Left forelimb (tissue), 1 donor: ENCODE data around the gene GBA2.

Experiments used
- DNase-seq: peaks from one replicate; pipeline ENCODE4 v3.0.0-alpha.2; 2018; ENCODE audit warnings: low spot score

GBA2 gene

DNA sequence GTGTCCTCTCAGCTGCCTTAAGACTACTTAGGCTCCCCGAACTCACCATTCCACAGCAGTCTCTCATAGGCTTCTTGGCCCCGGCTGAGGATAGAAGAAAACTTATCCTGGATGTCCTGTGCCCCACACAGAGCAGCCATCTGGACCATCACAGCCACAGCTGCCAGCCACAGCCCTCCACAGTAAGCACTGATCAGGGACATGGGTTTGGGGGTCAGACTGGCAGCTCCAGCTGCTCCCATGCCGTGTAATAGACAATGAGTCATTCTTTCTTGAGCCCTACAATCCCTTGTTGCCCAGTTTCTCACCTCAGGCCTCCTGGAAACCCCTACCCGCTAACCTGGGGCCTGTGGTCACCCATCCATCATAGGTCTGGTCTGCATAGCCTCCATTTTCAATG, 10.8 kb downstream of the GBA2 start:
- no peak for DNase-seq

DNA sequence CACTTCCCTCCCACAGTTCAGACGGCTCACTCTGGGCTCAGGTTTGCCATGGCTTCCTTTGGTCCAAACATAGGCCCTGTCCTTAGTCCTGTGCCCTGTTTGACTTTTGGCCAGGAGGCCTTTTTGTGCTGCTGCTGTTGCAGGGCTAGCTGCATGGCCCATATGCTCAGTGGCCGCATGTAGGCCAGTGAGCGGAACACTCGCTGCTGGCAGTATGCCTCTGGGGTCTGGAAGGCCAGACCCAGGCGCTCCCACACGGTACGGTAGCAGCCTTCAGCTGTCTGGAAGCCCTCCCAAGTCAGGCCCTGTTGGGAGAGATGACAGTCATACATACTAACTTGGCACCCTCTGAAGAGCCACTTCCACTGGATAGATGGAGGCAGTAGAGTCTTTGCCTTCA, 11.9 kb downstream of the GBA2 start:
- no peak for DNase-seq

DNA sequence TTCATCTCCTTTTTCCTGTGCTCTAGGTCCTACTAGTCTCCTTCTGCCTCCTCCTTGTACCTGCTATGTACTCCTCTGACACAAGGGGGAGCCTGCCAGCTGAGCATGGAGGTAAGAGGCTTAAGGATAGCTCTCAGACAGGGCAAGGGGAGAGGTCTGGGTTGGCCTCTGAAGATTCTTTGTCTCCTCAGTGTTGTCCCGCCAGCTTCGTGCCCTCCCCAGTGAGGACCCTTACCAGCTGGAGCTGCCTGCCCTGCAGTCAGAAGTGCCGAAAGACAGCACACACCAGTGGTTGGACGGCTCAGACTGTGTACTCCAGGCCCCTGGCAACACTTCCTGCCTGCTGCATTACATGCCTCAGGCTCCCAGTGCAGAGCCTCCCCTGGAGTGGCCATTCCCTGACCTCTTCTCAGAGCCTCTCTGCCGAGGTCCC, 12.8 kb downstream of the GBA2 start:
- DNase-seq = no peak

DNA sequence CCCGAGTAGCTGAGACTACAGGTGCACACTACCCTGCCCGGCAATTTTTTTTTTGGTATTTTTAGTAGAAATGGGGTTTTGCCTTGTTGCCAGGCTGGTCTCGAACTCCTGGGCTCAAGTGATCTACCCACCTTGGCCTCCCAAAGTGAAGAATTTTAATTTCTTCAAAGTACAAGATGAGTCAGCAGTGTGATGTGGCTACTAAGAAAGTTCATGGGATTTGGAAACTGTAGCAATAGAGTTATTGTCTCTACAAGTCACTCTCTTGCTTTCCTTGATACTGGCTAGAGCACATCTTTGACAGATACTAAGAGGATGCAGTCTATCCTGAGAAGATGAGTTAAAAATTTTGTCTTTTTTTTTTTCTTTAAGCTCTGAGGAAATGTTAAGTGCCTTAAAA, 14.9 kb downstream of the GBA2 start:
- DNase-seq = no peak

DNA sequence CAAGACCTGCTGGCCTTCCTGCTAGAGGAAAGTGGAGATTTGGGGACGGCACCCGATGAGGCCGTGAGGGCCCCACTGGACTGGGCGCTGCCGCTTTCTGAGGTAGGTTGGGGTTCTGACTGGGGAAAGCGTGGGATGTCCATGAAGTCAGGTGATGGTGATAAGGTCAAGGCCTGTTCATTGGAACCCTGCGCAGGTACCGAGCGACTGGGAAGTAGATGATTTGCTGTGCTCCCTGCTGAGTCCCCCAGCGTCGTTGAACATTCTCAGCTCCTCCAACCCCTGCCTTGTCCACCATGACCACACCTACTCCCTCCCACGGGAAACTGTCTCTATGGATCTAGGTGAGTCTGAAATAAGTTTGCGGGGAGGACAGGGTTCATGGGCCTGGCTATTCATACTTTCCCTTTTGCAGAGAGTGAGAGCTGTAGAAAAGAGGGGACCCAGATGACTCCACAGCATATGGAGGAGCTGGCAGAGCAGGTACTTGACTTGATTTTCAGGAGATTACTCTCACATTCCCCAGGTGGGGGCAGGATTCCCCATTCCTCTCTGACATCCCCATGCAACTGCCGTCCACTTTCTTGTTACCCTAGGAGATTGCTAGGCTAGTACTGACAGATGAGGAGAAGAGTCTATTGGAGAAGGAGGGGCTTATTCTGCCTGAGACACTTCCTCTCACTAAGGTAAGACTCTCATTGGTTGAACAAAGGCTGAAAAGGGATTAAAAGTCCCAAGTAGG, 16.1 kb downstream of the GBA2 start:
- no peak for DNase-seq

DNA sequence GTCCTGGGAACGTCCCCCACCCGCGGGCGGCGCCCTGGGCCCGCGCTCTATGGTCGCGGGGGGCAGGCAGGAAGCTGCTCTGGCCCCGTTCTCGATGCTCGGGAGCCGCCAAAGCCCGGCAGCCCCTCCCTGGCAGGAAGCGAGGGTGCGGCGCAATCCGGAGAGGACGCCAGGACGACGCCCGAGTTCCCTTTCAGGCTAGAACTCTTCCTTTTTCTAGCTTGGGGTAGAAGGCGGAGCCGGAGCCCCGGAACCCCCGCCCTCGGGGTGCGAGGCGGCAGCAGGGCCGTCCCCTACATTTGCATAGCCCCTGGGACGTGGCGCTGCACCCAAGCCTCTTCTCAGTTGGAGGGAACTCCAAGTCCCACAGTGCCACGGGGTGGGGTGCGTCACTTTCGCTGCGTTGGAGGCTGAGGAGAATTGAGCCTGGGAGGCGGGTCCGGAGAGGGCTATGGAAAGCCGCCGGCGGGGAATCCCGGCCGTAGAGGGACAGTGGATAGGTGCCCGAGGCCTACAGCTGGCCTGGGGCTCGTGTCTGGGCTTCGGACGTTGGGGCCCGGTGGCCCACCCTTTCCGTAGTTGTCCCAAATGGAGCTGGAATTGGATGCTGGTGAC, 16.7 kb downstream of the GBA2 start, which contains the start of the genes CREB3 and TLN1:
TSS of gene CREB3 (plus strand) at position 482 of the 615 bp plus-strand sequence. CDS start at position 589, 107 bp downstream.
TSS of gene TLN1 (minus strand) at position 11 of the 615 bp plus-strand sequence. CDS start 6,501 bp downstream, outside the sequence.
- peak; percentile 97 for DNase-seq

DNA sequence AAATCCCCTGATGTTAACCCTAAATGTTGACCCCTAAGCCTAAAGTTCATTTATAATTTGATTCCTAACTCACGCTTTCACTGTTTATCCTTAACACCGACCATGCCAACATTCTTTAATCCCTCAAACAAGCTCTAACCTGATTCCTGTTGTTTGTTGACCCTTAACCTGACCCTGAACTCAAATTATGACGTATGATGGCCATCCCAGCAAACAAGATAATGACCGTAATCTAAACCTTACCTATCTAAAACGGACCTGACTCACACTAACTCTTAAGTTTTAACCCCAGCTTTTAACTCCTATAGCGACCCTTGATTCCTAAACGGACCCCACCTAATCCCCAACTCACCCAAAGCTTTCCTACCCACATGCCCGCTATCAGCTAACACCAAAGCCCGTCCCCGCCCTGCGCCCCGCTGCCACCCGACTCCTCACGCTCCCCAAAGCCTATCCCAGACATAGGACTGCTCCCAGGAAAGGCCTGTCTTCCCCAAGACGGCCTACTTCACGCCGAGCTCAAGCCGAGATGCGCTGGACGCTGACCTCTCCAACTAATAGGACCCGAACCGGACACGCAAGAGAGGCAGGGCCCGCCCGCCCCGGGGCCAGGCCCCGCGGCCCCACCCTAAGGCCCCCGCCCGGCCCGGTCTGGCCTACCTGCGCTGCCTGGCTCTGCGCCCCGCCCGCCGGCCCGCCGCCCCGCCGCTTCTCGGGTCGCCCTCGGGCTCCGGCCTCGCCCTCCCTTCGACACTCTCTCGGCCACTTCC, 17.4 kb downstream of the GBA2 start:
- no peak for DNase-seq

DNA sequence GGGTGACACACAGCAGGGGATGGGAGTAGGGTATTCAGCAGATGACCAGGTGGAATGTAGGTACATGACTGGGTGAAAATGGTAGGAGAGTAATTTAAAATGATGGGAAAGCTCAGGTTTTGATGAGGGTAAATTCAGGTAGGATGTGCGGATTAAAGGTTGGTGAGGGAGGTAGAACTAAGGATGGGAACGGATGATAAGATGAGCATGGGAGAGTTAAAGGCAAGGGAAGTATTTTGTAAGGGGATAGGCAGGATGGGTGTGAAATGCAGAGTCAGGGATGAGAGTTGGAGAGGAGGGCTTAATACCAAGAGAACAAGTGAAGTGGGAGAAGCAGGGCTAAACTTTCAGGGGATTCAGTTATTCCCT, 18.6 kb downstream of the GBA2 start:
- no peak for DNase-seq

DNA sequence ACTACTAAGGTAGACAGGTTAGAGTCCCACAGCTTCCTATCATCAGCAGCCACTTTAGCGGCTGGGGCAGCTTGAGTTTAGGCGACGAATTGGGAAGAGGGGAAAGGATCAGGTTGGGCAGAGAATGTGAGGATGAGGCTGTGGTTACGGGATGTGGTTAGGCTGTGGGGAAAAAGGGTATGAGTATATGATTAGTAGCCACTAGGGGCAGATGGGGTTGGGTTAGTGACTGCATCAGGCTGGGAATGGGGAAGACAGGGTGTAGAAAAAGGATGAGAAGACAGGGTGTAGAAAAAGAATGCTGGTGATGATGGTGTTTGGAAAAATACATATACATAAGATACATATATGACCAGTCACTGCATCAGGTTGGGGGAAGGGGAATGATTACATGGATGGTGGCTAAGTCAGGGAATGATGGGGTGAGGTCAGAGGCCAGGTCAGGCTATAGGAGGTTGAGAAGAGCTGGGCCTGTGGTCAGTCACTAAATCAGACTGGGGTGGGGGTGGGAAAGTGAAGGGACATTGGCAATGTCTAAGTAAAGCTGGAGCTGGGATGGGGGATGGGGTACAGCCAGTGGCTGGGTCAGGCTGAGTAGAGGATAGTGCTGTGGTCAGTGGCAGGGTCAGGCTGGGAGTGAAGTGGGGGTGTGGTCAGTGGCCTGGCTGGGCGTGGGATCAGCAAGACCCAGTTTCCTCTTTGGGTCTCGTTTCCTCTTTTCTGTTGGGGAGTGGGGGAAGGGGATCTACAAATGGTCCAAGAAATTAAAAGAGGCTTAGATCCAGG, 19.1 kb downstream of the GBA2 start:
- DNase-seq = no peak

DNA sequence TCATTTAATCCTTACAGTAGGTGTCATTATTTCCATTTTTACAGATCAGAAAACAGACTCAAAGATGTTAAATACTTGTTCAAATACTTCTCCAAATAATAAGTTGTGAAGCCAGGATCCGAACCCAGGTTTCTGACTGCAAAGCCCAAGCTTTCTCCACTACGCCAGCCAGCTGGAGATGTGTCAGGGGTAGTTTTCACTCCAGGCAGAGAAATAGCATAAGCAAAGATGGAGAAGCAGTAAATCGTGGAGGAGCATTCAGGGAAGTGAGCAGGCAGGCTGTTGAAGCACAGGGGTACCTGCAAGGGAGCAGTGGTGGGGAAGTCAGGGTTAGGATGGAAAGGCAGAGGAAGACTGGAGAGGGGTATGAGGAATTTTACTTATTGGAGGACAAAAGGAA, 19.9 kb downstream of the GBA2 start:
- no peak for DNase-seq

DNA sequence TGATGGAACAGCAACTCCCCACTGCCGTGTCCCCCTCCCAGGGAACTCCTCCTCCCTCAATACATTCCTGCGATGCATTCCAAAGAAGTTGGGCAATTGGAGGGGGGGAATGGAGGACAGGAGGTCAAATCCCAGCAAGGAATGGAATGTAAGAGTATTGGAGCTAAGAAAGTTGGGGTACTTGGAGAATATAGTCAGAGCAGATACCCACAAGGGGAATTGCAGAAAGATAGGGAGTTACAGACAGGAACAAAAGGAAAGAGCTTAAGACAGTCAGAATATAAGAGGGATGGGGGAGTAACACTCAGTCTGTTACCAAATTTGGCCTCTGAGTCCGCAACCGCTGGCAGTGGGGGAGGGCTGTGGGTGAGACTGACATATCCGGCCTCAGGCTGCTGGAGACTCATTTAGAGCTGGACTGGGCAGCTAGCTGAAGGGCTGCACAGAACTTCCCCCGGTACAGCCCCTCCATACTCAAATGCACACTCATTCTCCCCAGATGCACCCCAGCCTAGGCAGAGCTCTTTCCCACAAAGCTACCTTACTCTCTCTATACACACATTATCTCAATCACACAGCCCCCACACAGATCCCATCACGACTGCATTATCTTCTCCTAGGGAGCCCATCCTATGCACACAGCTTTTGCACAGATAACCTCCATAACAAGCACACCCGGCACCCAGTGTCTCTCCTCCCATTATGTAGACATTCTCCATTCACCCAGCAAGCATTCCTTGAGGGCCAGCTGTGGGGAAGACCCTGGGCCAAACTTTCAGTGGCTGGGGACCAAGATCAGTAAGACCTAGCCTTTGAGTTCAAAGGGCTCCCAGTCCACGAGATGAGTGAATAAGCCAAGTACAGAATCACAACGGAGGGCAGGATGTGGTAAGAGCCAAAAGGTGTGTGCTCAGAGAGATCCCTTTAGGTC, 20.7 kb downstream of the GBA2 start:
- no peak for DNase-seq

DNA sequence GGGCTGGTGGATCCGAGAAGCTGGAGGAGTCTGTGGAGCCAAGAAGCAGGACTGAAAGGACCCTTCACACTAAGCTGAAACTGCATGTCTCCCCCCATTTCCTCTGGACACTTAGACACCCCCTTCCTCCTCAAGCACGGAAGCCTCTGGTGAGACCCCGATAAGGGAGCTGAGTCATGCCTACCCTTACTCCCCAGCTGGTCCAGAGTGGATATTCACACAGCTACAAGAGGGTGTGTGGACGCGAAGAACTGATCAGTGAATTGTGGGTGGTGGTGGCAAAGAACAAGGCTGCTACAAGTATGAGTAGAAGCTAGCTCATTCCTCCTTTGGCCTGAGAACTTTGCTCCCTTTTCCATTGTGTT, 21.4 kb downstream of the GBA2 start:
- DNase-seq = no peak

DNA sequence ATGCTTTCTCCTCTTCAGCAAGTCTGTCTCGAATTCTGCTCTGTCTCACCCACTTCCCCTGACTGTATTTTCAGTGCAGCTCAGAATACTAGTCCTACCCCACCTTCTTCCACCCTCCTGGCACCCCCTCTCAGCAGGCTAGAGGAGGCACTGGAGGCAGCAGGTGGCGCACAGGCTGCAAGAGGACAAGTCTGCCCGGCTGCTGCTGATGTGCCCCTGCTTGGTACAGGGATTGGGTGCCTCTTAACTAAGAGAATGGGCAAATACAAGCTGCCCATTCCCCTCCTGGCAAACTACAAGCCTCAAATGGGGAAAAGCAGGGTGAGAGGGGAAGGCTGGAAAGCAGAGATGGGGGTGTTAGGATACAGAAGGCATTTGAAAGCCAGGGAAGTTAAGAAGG, 22.1 kb downstream of the GBA2 start:
- no peak for DNase-seq

DNA sequence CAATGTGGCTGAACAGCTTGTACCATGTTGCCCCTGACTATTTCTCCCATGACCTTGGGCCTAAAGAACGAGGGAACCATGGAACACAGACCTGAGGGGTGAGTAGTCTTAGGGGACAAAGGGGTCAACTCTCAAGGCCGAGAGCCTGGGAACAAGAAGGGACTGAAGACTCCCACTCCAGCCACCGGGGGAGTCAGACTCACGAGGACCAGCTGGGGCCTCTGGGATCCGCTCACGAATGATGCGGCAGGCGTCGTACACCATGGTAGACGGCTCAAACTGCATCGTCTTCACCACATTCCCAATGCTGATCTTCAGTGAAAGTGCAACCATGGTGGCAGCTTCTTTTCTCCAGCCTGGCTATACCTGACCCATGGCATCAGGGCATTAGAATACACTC, 23.7 kb downstream of the GBA2 start:
- DNase-seq = no peak

DNA sequence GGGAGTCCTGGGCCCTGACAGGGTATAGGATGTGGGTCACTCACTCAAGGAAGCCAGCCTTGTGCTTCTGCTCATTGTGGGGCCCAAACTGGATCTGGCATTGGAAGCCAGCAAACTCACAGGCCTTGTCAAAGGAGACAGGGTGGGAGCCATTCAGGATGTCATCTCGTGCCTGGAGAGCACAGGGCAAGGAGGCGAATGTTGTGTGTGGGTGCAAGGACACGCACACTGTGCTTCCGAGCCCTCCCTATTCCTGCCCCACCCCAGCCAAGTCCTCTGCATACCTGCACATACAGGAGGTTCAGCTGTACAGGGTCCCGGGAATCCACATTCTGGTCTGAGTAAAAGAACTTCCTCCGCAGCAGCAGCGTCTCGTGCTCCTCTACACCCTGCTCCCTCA, 25.1 kb downstream of the GBA2 start:
- DNase-seq = no peak

DNA sequence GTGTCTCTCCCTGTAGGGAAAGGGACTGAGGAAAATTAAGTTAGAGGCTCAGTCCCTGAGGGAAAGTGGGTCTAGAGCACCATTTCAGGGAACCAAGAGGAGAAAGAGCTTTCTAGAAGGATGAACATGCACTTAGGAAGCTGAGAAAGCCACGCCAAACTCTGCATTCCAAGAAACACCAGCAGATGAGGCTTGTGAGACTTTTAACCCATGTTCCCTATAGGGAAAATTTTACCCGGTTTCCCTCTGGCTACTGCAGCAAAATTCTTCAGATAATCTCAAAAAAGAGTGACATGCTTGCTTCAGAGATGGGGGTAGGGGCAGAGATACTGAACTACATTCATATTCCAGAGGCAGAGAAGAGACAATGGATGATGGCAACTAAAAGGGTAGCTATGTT, 25.6 kb downstream of the GBA2 start:
- DNase-seq = no peak

DNA sequence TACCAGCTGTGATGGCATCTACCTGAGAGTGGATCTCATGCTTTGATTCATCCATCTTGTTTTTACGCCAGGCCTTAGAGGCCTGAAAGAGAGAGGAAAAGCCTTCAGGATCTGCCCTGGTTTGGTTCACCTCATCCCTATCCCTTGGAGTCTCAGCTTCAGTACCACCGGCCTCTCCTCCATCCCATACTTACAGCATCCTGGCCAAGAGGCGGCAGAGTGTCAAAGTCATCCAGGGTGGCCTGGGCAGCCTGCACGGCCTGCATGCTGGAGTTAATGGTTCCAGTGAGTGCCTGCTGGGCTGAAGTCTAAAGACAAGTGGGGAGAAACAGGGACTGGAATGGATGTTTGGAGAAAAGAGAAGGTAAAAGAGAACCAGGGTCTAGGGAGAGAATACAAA, 29.5 kb downstream of the GBA2 start:
- DNase-seq = no peak

DNA sequence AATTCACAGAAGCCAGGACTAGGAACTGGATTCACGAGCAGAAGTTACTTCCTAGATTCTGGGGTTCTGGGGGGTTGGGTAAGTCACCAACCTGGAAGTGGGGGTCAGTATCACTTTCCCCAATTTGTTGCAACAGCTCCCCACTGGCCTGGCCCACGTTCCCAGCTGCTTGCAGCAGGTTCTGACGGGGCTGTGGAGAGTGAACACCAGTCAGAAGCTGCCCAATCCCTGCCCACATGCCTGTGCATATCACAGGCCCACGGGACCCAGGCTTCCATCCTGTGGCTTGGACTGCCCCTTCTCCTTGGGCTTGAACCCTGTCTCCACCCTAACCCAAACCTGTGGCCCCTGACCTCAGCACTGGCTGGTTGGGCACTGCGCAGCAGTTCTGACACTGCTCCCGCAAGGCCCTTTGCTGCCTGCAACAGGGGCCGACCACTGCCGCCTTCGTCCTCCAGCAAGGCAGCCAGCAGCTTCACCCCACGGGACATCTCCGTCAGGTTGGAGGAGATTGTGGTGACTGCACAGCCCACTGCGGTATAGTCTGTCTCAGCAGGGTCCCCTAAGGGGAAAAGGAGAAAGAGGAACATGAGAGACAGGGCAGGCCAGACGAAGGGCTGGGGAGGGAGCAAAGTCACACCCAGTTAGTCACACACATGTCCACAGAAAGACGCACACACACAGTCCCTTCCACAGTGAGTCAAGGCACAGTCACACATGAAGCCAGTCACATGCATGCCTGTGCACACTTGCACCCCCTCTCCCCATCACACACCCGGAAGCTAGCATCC, 30.1 kb downstream of the GBA2 start:
- DNase-seq = no peak

DNA sequence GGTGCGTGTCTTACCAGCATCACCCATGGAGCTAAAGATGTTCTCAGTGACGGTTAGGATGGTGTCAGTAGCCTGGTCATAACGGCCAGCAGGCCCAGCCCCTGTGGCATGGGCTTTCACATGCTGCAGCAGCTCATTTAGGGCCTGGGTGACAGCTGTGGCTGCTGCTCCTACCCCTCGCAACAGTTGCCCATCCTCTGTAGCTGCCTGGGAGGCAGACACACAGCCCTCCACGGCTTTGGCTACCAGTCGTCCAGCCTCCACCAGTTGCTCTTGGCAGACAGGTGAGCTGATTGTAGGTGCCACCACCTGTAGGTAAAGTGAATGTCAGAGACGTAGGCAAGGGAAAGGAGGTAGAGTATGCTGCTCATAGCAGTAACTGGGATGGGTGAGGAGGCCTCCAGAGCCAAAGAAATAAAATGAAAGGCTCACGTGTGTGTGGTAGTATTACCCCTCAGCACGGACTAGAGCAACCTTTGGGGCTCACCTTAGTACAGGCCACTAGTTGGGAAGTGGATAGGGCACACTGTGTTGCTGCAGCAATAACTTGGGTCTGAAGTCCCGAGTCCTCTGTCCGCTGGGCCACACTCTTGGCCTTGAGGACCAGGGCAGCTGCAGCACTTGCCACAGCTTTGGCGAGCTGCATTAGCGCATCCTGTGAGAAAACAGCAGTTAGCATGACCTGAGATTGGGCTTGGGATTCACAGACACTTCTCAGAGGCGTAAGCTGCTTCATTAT, 31.7 kb downstream of the GBA2 start:
- DNase-seq = no peak

DNA sequence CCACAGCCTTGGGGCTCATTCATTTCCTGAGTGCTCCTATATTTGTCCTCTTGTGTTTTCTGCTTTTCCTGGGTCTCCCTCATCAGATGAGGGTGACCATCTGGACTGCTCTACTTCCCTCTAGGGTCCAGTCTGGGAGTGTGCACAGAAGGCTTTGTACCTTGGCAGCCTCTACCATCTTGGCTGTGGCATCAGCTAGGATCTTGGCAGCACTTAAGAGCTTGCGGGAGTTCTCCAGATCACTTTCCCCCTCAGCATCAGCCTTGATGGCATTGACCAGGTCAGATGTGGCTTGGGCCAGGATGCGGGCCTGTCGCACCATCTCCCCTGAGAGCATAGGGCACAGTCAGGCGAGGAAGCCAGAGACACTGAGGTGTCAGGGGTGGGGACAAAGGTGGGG, 32.8 kb downstream of the GBA2 start:
- no peak for DNase-seq
